Stimulated activated CD4-positive, alpha-beta T cell treated with anti-CD3 and anti-CD28 coated beads, TNF-alpha, amount 100 ng/mL, for 1 hour (primary cell): ENCODE measurements around the gene MAP2.
"Not testable (repeated sequence)": the region's sequence is repeated elsewhere in the genome, so short reads cannot be mapped to it uniquely, and the experiment has no call there.

Source experiments
- DNase-seq, 3 donors: peaks; one replicate each; pipeline ENCODE4 v3.0.0-alpha.2; 2020; ENCODE audit warnings: low read depth in 3 of 3, low spot score in 1 of 3

The MAP2 gene

DNA sequence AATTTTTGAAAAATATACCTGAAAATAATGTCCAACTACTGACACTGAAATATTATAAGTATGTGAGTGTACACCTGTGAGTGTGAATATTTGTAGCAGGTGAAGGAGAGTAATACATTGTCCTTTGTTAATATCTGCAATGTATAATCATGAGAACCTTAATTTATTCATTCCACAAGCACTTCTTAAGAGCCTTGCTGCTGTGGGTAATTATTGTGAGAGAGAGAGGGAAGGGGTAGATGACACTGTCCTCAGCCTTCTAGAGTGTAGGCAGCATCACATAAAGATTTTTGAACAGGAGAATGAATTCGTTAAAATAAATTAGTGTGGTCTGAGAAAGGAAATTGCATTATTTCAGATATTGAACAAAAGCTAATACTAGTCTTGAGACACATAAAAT lies 157.2 kb downstream of the MAP2 start:
- no peak for DNase-seq

DNA sequence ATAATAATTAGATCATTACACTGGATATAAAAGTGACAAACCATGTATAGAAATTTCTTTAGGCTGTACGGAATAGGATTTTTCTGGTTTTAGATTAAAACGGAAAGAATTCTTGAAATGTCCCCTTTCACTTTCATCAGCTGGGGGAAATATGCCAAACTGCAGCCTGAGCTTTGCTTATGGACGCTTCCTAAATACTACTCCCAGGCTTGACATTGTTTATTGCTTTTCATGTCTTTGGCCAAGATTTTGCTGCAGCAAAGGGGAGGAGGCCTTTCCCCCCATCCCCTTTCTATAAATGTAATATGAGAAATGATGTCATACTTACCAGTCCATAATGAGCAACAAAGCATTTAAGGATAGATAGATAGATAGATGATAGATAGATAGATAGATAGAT lies 158.4 kb downstream of the MAP2 start:
- DNase-seq: no peak

DNA sequence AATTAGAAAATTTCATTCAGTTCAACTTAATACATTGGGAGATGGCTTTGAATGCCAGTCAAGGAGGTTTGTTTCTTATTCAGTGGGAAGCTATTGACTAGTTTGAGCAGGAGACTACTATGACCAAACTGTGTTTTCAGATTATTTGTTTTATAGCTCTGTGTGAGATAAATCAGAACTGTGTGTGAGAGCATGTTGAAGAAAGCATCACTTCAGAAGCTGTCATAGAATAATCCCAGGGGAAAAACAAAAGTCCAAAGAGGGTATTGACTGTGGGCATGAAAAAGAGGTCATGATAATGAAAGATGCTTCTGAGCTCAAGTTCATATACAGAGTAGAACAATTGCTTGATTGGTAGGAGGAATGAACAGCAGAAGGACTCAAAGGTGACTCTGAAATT lies 160.6 kb downstream of the MAP2 start:
- DNase-seq: no peak

DNA sequence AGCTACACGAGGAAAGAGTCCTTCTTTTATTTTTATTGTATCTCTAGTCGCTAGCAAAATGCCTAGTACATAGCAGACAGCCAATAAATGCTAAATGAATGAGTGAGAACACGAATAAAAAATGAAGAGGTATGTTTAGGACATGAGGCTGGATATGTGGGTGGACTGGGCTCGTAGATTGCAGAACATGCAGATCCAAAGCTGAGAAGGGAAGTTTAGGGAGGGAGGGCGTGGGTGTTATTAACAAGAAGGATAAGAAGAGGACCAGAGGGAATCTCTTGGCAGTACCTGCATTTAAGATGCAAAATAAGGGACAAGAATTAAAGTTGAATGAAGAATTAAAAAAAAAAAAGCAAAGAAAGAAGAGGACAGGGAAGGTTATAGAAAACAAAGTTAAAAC lies 161.1 kb downstream of the MAP2 start:
- DNase-seq: no peak

DNA sequence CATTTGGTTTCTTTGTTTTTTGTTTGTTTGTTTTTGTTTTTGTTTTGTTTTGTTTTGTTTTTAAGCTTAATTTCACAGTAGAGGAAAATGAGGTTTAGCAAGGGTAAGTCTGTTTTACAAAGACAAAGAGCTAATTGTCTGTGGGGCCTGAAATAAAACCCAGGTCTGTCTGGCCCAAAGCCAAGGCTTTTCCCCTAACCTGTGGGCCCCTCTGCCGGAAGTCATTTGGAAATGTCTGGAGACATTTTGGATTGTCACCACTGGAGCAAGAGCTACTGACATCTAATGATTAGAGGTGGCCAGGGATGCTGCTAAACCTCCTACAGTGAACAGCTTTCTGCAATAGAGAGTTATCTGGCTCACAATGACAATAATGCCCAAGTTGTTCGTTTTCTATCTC lies 167.2 kb downstream of the MAP2 start:
- DNase-seq: no peak

DNA sequence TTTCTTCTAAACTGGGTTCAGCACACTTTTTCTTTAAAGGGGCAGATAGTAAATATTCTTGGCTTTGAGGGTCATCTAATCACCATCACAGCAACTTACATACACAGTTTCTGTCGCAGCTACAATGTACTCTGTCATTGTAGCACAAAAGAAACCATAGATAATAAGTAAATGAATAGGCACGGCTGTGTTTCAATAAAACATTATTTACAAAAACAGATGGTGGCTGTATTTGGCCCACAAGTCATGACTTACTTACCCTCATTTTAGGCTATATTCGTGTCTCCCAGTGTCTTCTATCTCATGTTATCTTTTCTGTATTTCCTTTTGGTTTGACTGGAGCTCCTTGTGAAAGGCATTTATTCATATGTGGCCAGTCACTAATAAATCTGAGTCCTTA lies 168.3 kb downstream of the MAP2 start:
- no peak for DNase-seq

DNA sequence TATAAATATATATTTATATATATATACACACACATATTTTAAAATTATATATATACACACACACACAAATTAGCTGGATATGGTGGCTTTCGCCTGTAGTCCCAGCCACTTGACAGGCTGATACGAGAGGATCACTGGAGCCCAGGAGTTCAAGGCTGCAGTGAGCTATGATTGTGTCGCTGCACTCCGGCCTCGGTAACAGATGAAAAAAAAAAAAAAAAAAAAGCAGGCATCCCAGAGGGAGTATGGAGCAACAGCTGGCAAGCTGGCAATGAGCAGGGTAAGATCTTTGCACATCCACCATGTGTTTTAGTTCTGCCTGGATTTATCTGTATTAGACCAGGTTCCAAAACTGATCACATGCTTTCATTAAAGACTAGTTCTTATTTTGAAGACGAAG lies 170.1 kb downstream of the MAP2 start:
- DNase-seq: no peak

DNA sequence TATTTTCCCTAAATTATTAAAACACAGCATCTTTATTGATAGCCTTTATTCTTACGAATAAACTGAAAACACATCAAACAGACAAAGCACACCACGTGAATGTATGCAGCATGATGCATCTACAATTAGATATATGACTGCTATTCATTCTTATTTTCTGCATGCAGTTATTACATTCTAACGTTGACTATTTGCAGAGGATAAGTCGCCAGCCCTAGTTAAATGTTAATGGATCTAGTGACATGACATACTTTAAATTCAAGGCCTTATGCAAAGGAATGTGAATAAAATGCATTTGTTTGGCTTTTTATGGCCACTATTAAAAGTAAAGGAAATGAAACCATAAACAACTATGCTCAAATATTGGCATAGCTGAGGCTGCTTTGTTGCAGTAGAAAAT lies 172.4 kb downstream of the MAP2 start:
- DNase-seq: no peak

DNA sequence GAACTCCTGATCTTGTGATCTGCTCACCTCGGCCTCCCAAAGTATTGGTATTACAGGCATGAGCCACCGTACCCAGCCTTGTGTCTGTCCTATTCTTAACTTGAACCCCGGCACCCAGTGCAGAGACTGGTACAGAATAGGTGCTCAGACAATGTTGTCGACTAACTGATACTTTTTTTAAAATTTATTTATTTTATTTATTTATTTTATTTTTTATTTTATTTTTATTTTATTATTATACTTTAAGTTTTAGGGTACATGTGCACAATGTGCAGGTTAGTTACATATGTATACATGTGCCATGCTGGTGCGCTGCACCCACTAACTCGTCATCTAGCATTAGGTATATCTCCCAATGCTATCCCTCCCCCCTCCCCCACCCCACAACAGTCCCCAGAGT lies 174.4 kb downstream of the MAP2 start:
- DNase-seq: not testable (repeated sequence)

DNA sequence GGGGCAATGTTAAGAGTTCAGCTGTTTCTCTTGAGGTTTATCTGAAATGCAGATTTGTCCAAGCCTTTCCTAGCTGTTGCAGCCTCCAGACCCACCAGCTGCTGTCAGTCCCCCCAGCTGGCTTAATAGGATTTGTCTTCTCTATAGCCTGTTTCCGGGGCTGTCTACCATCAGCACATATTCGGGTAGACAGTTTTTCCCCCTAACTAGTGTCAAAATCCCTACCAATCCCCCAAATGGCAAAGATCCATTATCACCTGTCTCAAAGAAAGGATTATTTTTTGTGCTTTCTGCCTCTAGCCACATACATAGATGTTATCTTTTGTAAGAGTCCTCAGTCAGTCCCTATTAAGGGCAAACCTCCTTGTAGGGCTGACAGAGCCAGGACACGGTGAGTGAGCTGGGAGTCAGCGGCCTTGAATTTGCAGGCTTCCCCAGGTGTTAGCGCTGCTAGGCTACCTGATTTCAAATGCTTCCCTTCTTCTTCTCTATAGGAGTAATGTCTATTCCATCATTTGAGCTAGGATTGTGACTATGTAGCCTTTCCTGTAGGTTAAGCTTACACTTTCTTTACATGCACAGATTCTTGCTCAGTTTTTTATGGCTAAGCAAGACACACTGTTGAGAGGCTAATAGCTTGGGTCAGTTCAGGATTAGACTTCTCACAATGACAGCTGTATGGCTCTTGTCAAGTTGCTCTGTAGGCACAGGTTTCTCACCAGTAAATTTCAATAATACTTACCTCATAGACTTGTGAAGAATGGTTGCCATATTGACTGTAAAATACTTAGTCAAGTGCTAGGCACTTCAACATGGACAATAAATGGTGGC lies 176.7 kb downstream of the MAP2 start:
- no peak for DNase-seq

DNA sequence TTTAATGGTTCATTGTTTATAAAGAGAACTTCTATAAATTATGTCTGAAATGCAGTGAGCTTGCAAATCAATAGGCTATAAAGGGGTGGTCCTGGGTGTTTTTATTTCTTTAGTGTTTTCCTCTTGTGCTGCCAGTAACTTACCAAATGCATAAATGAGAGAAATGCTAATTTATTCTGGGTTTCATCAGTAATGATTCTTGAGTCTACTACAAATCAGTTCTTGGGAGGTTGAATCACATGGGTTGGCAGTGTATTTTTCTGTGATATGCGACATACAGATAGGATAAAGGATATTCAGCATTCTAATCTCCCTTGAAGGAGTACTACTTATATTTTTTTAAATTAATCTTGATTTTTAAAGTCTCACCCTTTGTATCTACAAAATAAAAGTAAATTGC lies 177.7 kb downstream of the MAP2 start:
- DNase-seq: no peak

DNA sequence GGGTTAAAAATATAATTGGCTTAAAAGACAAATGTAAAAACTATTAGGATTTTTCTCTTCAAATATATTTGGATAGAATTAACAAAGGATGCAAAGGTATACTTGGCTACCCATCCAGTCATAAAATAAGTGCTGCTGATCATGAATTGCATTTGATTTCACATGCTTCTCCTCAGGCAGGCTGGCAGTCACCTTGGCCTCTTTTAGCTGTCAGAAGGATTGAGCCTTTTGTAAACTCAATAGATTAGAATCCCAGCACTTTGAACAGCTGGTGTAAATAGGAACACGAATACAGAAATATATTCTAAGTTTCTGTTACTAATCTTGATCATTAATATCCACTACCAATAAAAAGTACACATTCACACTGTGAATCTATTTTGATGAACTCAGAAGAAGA lies 178.4 kb downstream of the MAP2 start:
- no peak for DNase-seq

DNA sequence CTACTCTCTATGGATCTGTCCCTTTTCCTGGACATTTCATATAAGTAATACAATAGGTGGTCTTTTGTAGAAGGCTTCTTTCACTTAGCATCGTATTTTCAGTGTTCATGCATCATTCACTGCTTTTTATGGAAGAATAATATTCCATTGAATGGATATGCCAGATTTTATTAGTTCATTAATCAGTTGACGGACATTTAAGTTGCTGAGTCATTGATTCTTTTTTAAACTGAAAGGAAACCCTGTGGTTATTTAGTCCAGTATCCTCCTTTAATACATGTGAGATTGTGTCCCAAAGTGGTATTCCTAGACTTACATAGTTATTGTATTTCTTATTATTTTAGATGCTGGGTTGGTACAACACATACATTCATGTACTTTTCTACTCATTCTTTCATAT lies 185.7 kb downstream of the MAP2 start:
- DNase-seq: no peak

DNA sequence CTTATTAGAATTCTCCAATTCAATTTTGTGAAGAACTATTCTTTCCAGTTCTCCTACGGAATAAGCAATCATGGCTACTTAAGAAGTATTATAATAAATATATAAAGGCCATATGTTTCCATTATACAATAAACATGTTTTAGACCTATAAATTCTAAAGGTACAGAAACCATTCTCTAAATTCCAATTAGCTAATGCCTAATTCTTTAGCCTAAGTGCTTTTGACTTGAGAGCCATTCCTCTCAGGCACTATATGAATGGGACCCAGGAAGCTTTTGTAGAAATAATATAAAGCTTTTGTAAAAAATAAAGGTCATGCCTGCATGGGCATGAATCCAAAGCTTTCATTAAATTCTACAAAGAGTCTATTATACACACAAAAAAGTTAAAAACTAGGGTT lies 186.8 kb downstream of the MAP2 start:
- DNase-seq: no peak

DNA sequence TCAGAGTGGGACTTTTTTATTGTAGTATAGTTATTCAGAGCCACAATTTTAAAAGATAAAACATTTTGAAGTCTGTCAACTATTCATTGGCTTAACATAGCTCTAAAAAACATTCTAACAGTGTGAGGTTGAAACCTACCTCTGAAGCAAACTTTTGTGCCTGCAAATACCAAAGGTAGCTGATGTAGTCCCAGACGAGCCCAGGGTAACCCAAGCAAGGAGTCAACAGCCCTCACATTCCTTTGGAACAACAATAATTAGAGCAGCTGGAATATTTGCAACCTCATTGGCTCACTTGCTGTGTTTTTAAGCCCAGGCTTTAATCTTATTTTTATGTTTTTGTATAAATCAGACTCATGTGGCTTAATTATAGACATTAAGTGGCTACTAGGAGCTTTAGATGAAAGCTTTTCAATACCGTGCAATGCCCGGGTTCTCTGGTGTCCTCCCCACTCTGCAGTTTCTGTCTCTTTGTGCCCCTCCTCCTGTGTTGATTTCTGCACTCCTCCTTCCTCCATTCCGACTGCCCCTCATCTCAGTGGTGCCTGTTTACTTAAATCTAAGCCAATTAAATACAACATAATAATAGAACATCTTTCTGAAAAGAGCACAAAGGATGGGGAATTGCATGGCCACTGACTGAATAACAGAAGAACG lies 189.9 kb downstream of the MAP2 start:
- no peak for DNase-seq

DNA sequence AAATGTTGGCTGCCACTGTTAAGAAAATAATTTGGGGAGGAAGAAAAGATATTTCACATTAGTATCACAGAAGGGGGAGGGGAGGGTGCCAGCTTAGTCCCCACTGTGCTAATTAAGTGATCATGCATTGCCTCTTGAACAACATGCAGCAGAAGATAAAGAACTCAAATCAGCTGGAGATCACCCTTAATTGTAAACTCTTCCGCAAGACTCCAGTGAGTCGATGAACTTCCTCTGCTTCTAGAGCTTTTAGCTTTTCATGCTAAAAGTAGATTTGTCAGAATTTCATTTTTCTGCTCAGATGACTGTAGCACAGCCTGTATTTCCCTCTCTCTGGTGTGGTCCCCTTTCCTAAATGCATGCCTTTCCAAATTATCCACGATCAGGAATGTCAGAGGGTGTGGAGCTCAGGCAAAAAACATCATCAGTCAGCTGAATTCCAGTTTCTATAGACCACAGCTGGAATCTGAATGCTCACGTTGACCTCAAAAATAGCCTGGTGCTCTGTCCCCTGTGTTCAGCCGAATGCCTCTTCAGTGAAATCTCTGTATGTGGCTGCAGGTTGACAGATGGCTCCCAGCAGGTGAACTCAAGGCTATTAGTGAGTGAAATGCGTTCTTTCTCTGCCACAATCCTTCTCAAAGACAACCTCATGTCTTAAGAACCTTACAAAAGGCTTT lies 191.0 kb downstream of the MAP2 start:
- DNase-seq: no peak

DNA sequence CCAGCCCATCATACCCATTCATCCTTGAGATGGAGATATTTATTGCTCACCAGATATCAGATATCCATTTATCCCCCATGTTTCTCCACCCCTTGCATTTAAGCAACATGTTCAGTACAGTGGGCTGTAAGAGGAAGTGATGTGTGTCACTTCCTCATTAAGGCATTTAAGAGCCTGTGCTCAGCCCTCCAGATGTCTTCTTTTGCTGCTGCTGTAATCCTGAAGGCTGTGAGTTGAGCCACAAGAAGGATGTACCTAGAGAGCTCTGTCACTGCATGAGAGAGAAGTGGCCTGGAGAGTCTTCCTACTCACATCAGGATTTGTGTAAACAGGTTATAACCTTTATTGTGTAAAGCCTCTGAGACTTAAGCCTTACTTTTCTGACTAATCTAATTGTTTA lies 195.9 kb downstream of the MAP2 start:
- DNase-seq: no peak

DNA sequence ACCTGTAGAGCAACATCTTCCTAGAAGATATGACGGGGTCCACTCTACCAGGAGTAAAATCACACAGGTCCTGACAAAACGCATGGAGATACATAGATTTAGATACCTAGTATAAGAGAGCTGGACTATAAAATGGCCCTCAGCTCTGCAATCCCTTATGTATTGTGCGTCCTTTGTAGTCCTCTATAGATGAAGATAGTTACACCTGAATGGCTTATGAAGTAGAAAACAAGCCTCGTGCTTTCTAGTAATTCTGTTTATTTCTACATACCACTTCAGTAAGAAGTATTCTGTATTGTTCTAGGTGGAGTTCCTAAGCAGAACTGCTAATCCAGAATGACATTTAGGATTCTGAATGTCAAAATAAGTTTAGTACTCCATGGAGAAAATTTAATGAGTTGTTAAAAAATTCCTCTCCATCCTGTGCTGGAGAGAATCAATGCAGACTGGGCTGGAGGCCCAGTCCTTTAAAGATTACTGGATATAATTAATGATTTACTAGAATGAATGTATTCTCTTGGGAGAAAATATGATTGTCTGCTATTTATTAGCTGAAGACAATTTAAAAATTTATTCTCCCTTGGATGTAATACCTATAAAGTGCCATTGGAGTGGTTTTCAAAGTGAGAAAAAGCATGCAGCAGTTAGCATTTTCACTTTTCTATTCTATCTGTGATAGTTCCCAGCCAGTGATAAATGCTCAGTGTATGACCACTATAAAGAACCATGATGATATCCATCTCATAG lies 200.5 kb downstream of the MAP2 start:
- no peak for DNase-seq

DNA sequence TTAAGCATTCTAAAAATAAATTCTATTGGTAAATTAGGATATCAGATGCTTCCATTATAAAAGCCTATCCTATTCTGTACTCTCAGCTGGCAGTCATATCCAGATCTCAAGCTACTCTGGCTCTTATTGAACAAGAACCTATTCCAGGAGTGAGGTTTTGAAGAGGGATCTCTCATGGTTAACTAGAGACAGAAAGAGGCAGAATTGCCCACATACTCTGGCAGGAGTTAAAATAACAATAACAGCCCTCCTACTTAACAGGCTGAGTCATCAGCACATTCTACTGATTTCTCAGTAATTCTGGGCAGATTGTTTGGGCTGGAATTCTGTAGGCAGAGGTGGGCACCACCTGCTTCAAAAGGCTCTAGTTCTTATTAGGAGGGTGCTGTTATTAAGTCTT lies 205.8 kb downstream of the MAP2 start:
- no peak for DNase-seq

DNA sequence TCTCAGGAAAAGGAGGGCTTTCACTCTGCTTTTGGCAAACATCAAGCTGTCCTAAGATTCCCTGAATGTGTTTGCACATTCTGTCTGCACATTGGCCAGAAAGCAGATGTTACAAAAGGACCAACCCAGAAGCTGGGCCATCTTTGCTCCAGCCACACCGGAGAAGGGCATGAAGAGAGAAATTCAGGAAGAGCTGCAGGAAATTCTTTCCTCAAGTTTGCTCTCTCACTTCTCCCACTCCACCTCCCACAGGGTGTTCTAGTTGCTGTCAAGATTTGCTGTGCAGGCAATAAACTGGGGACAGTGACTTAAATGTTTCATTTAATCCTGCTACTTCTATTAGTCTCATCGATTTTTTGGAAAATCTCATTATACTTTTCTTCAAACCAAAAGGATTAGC lies 210.1 kb downstream of the MAP2 start:
- DNase-seq: no peak

DNA sequence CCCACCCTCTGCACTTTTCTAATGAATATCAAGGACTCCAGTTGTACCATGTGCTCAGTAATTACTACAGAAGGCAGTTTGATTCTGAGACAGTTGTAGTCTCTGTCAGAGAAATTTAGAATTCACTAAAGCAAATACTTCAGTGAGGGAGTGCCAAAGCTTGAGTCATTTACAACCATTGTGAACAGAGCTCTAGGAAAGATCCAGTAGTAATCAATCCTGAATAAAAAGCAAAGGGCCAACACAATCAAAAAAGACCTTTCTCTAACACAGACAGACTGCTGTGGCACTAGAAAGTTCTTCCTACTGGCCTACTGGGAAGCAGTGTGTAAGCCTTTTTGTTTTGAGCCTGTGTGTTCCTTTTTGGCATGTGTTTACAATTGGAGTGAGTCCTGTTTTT lies 212.2 kb downstream of the MAP2 start:
- DNase-seq: no peak

DNA sequence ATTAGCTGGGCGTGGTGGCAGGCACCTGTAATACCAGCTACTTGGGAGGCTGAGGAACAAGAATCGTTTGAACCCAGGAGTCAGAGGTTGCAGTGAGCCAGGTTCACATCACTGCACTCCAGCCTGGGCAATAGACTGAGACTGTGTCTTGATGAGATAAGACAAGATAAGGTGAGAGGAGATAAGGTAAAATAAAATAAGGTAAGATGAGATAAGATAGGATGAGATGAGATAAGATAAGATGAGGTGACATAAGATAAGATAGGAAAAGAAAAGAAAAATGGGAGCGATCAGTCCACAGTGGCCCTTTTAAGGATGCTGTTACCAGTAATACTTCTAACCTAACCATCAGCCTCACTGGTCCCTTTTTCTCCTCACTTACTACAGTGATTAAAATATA lies 213.4 kb downstream of the MAP2 start:
- DNase-seq: no peak
